Measurements from ENCODE around the gene SYNJ2.

The SYNJ2 gene

GRCh38 chr6:158086504-158087223 is 105.0 kb downstream of the SYNJ2 start:
- peak; percentile 25 for DNase-seq

DNA sequence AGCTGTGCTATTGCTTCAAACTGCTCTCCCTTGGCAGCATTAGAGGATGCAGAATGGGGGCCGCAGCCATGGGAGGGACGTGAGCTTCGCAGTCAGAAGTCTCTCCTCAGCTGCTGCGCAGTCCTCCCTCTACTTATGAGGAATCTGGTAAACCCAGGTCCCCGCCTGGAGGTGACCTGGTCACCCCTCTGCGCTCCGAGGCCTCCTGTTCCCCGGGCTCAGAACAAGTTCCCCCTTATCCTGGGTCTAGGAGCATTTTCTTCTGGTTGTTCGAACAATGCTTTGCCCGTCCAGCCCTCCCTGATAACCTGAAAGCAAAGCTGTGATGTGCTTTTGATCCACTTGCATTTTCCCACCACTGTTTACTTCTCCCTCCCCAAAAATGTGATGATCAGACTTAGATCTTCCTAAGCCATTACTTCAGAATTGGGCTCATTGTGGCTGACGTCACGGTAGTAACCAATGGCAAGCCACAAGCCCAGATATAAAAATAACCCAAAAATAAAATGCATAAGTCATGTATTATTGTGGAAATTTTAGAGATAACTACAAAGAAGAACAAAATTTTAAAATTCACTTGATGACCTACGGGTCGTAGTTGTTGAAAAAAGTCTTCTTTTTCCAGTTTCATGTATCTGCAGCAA is 105.7 kb downstream of the SYNJ2 start:
- no peak for DNase-seq

DNA sequence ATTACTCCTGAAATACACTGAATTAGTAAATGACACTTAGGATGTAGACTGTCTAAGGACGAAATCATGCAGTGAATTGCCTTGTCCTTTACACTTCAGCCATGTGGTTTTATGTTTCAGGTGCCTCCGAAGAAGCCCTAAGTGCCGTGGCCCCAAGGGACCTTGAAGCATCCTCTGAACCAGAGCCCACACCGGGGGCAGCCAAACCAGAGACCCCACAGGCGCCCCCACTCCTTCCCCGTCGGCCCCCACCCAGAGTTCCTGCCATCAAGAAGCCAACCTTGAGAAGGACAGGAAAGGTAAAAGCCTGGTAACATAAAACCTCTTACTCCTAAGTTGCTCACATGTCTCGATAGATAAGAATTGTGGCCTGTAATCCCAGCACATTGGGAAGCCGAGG is 111.1 kb downstream of the SYNJ2 start:
- no peak for DNase-seq

GRCh38 chr6:158095031-158095430 is 113.4 kb downstream of the SYNJ2 start:
- DNase-seq: no peak

DNA sequence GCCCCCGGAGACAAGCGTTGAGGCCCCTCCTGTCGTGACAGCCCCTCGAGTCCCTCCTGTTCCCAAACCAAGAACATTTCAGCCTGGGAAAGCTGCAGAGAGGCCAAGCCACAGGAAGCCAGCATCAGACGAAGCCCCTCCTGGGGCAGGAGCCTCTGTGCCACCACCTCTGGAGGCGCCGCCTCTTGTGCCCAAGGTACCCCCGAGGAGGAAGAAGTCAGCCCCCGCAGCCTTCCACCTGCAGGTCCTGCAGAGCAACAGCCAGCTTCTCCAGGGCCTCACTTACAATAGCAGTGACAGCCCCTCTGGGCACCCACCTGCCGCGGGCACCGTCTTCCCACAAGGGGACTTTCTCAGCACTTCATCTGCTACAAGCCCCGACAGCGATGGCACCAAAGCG is 114.0 kb downstream of the SYNJ2 start:
- no peak for DNase-seq

- no peak for DNase-seq
Measured at GRCh38 chr6:158103228-158103627, 121.6 kb downstream of the SYNJ2 start.

DNA sequence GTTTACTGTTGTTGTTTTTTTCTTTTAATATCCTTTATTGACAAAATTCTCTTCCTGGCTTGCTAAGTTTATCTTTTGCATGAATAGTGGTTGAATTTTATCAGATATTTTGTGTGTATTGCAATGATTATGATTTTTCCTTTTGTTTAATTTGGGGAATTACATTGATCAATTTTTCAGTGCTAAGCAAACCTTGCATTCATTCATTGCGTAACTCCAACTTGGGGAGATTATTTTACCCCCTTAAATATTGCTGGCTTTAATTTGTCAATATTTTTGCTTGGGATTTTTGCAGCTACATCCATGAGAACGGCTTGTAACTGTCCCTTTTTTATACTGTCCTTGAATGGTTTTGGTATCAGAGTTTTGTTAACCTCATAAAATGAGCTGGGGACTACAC is 123.0 kb downstream of the SYNJ2 start:
- no peak for DNase-seq

- DNase-seq: no peak
Measured at GRCh38 chr6:158109748-158110147, 128.1 kb downstream of the SYNJ2 start.

- DNase-seq: no peak
Measured at GRCh38 chr6:158110986-158111385, 129.3 kb downstream of the SYNJ2 start.

GRCh38 chr6:158111987-158112386 is 130.3 kb downstream of the SYNJ2 start:
- DNase-seq: no peak

GRCh38 chr6:158113802-158114201 is 132.1 kb downstream of the SYNJ2 start:
- no peak for DNase-seq

GRCh38 chr6:158115102-158115501 is 133.4 kb downstream of the SYNJ2 start:
- no peak for DNase-seq

- DNase-seq: no peak
Measured at GRCh38 chr6:158115508-158115907, 133.8 kb downstream of the SYNJ2 start.

GRCh38 chr6:158118886-158119285 is 137.2 kb downstream of the SYNJ2 start:
- DNase-seq: no peak

GRCh38 chr6:158121335-158121734 is 139.7 kb downstream of the SYNJ2 start:
- no peak for DNase-seq

- no peak for DNase-seq
Measured at GRCh38 chr6:158122048-158122447, 140.4 kb downstream of the SYNJ2 start.

- no peak for DNase-seq
Measured at GRCh38 chr6:158124288-158124687, 142.6 kb downstream of the SYNJ2 start.

GRCh38 chr6:158125271-158125670 is 143.6 kb downstream of the SYNJ2 start:
- no peak for DNase-seq

DNA sequence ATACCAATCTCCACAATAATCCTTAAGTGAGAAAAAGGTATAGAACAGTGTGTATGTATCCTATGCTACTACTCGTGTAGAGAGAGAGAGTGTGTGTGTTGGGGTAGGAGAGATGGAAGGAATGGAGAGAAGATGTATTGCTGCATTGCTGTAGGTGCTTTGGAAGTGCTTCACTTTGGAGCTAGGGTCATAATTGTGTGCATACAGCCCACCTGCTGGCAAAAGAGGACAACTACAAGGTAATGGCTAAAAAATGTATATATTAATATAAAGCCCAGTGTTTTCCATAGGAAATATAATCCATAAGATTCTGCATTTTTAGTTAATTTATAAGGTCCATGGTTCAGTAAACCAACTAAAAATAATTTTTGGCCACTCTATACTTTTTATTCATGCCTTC is 150.3 kb downstream of the SYNJ2 start:
- DNase-seq: peak; percentile 56

DNA sequence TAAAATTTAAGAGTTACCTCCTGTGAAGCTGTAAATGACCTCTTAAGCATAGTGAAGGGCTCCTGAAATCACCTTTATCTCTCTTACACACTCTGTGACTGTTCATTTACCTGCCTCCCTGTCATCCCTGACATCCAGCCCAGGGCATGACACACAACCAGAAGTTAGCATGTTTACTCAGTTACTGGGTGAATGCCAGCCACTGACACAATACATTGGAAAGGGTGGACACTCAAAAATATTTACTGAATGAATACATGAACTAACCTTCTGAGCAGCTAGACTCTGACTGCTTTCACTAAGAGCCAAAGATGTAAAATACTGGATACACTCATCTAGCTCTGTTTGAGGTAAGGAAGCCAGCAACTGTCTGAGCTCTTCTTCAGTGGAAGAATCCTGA is 161.1 kb downstream of the SYNJ2 start:
- DNase-seq: no peak

GRCh38 chr6:158143700-158144099 is 162.0 kb downstream of the SYNJ2 start:
- no peak for DNase-seq
